Measurements from ENCODE around the gene CLNK. TPM values are rescaled to one million over a fixed set of nuclear protein-coding genes. Genes with fewer than 3 reads are reported as not detected.

The CLNK gene
- polyA plus RNA-seq, 2 of the 4 experiments (the other 2 are of a cell fraction): not detected

GRCh38 chr4:10589321-10589720 lies 95.2 kb downstream of the CLNK start:
- no peak overlapping the region for H3K27ac ChIP-seq
- CTCF ChIA-PET: no interaction called here
- ATAC-seq (no peak), DNase-seq (ENCODE audit: low read depth in 1 of 2, low spot score in 1 of 2) (no peak), FAIRE-seq (no peak)
- no peak overlapping the region for H3K4me3 ChIP-seq
- POLR2A ChIA-PET: no interaction called here
- no peaks in the 10 kb centered on the region for H3K9me3 ChIP-seq
- no peak overlapping the region for H3K4me2 ChIP-seq
- TF ChIP-seq JUN (IDR thresholded peaks at IDR 0.05): no peak
- TF ChIP-seq JUNB (IDR thresholded peaks at IDR 0.05): no peak
- no peak for TF ChIP-seq RARB (CRISPR knock-in tag; IDR thresholded peaks at IDR 0.05)
- TF ChIP-seq ATOH8 (CRISPR knock-in tag; IDR thresholded peaks at IDR 0.05; ENCODE audit: low read depth): no peak
- TF ChIP-seq KDM1A (IDR thresholded peaks at IDR 0.05; ENCODE audit: low read depth): no peak
- no peak for TF ChIP-seq ZSCAN20 (CRISPR knock-in tag; IDR thresholded peaks at IDR 0.05)
- TF ChIP-seq ZC3H11A (IDR thresholded peaks at IDR 0.05): no peak
- no peak for TF ChIP-seq ESRRA (IDR thresholded peaks at IDR 0.05; ENCODE audit: borderline replicate concordance, low read length)
- no peak for TF ChIP-seq PBX3 (IDR thresholded peaks at IDR 0.05)
- no peak for TF ChIP-seq RNF2 (IDR thresholded peaks at IDR 0.05; ENCODE audit: borderline replicate concordance, low read depth)
- 49% methylated on average over 7 of the region's 7 CpGs for WGBS (ENCODE audit: missing lambda C conversion rate)
- H3K4me1 ChIP-seq: no peaks in the 10 kb centered on the region

- H3K9me3 ChIP-seq: no peaks in the 10 kb centered on the region
- TF ChIP-seq ZSCAN20 (CRISPR knock-in tag; IDR thresholded peaks at IDR 0.05) (no peak), HEYL (CRISPR knock-in tag; IDR thresholded peaks at IDR 0.05) (no peak), CEBPB (IDR thresholded peaks at IDR 0.05) (no peak), MAX (IDR thresholded peaks at IDR 0.05) (no peak), FOSL2 (IDR thresholded peaks at IDR 0.05) (no peak), FOSL2 (CRISPR knock-in tag; IDR thresholded peaks at IDR 0.05) (no peak), HDAC2 (IDR thresholded peaks at IDR 0.05) (no peak), HOXB13 (CRISPR knock-in tag; IDR thresholded peaks at IDR 0.05; ENCODE audit: low read depth) (no peak), CTCF (IDR thresholded peaks at IDR 0.05) (no peak), EHMT2 (IDR thresholded peaks at IDR 0.05; ENCODE audit: low read depth) (no peak), ESRRA (IDR thresholded peaks at IDR 0.05; ENCODE audit: borderline replicate concordance, low read length) (no peak), POLR2AphosphoS2 (conservative IDR thresholded peaks at IDR 0.05; ENCODE audit: low read length) (no peak), NR3C1 (IDR thresholded peaks at IDR 0.05) (no peak), EHF (CRISPR knock-in tag; IDR thresholded peaks at IDR 0.05) (no peak)
- DNase-seq (ENCODE audit: low read depth in 1 of 2, low spot score in 1 of 2): no peak
- H3K4me1 ChIP-seq: no peaks in the 10 kb centered on the region
- H3K4me2 ChIP-seq: no peak overlapping the region
- no peak for ATAC-seq
- ChIA-PET POLR2A (no interaction called here), CTCF (no interaction called here)
- H3K27ac ChIP-seq: no peak overlapping the region
- no peak overlapping the region for H3K4me3 ChIP-seq
- no peak for FAIRE-seq
- 39% methylated on average over 7 of the region's 8 CpGs for WGBS (ENCODE audit: missing lambda C conversion rate)
Measured at GRCh38 chr4:10587697-10588096, 96.9 kb downstream of the CLNK start.

GRCh38 chr4:10587296-10587695 lies 97.3 kb downstream of the CLNK start:
- WGBS (ENCODE audit: missing lambda C conversion rate): 53% methylated on average over 12 of the region's 12 CpGs
- FAIRE-seq: no peak
- ChIA-PET POLR2A (no interaction called here), CTCF (no interaction called here)
- Histone ChIP-seq H3K9me3 (no peaks in the 10 kb centered on the region), H3K4me2 (no peak overlapping the region), H3K4me3 (no peak overlapping the region), H3K4me1 (no peaks in the 10 kb centered on the region), H3K27ac (no peak overlapping the region)
- DNase-seq (ENCODE audit: low read depth in 1 of 2, low spot score in 1 of 2): no peak
- ATAC-seq: no peak
- TF ChIP-seq JUN (IDR thresholded peaks at IDR 0.05) (no peak), HOXA7 (CRISPR knock-in tag; IDR thresholded peaks at IDR 0.05) (no peak), BCL3 (IDR thresholded peaks at IDR 0.05) (no peak), ZNF302 (CRISPR knock-in tag; IDR thresholded peaks at IDR 0.05) (no peak), GATA3 (IDR thresholded peaks at IDR 0.05; ENCODE audit: borderline replicate concordance) (no peak), HDAC2 (IDR thresholded peaks at IDR 0.05) (no peak), ZC3H11A (IDR thresholded peaks at IDR 0.05) (no peak), E2F6 (IDR thresholded peaks at IDR 0.05; ENCODE audit: borderline replicate concordance, low read depth) (no peak), EHF (CRISPR knock-in tag; IDR thresholded peaks at IDR 0.05) (no peak), KDM5A (IDR thresholded peaks at IDR 0.05) (no peak), PBX3 (IDR thresholded peaks at IDR 0.05) (no peak), MAFK (IDR thresholded peaks at IDR 0.05; ENCODE audit: partially characterized antibody) (no peak), TP53 (CRISPR knock-in tag; IDR thresholded peaks at IDR 0.05) (no peak)
